PFSK-1 (cell line): ENCODE data around the gene KCNJ4.

Source experiments
- FOXP2 ChIP-seq: optimal IDR thresholded peaks from 2 replicates; pipeline ENCODE3; 2011; ENCODE audit warnings: borderline replicate concordance, control low read depth, inconsistent platforms; ENCODE audit not compliant: insufficient read depth; ENCODE audit errors: extremely low read length, extremely low read depth
- POLR2AphosphoS5 ChIP-seq: IDR thresholded peaks from 2 replicates; pipeline ENCODE4 v1.6.1; 2012; ENCODE audit warnings: low read depth, mild to moderate bottlenecking, control low read depth, low read length, moderate library complexity
- SIN3A ChIP-seq: IDR thresholded peaks from 2 replicates; pipeline ENCODE4 v1.6.1; 2012; ENCODE audit warnings: mild to moderate bottlenecking, low read length, moderate library complexity, borderline replicate concordance; ENCODE audit not compliant: insufficient read depth
- TAF1 ChIP-seq: IDR thresholded peaks from 2 replicates; pipeline ENCODE4 v1.6.1; 2012; ENCODE audit warnings: low read length, control low read depth, borderline replicate concordance; ENCODE audit not compliant: insufficient read depth
- TF ChIP-seq, protein P1 (sequence below), 2 experiments: IDR thresholded peaks; 2 replicates each; pipeline versions ENCODE4 v1.6.1 to v1.8.0; 2011 to 2012; ENCODE audit warnings: low read depth in 2 of 2, low read length in 2 of 2, control low read depth in 1 of 2, inconsistent platforms in 1 of 2, mild to moderate bottlenecking in 1 of 2, moderate library complexity in 1 of 2; ENCODE audit not compliant: insufficient read depth in 1 of 2

KCNJ4 gene

DNA sequence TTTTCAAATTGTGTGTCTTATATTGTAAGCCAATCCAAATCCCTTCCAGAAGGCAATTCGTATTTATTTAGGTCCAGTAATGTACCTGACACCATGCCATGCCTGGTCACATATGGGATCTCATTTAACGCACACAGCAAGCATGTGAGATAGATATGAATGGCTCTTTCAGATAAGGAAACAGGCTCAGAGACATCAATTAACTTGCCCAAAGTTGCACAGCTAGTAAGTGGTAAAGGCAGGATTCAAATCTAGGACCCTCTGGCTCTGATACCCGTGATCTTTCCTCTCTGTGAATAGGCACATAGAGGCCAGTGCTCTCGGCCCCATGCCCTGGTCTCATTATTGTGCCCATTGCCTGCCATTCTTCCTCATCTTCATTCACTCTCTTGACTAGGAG, 34.3 kb downstream of the KCNJ4 start:
- TF ChIP-seq TAF1, result no peak
- TF ChIP-seq, protein P1, sequence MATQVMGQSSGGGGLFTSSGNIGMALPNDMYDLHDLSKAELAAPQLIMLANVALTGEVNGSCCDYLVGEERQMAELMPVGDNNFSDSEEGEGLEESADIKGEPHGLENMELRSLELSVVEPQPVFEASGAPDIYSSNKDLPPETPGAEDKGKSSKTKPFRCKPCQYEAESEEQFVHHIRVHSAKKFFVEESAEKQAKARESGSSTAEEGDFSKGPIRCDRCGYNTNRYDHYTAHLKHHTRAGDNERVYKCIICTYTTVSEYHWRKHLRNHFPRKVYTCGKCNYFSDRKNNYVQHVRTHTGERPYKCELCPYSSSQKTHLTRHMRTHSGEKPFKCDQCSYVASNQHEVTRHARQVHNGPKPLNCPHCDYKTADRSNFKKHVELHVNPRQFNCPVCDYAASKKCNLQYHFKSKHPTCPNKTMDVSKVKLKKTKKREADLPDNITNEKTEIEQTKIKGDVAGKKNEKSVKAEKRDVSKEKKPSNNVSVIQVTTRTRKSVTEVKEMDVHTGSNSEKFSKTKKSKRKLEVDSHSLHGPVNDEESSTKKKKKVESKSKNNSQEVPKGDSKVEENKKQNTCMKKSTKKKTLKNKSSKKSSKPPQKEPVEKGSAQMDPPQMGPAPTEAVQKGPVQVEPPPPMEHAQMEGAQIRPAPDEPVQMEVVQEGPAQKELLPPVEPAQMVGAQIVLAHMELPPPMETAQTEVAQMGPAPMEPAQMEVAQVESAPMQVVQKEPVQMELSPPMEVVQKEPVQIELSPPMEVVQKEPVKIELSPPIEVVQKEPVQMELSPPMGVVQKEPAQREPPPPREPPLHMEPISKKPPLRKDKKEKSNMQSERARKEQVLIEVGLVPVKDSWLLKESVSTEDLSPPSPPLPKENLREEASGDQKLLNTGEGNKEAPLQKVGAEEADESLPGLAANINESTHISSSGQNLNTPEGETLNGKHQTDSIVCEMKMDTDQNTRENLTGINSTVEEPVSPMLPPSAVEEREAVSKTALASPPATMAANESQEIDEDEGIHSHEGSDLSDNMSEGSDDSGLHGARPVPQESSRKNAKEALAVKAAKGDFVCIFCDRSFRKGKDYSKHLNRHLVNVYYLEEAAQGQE (IDR thresholded peaks at IDR 0.05; ENCODE audit: insufficient read depth in 1 of 2, low read depth in 2 of 2, low read length in 2 of 2), result no peak
- TF ChIP-seq POLR2AphosphoS5, result no peak
- TF ChIP-seq FOXP2, result no peak
- no peak for TF ChIP-seq SIN3A

DNA sequence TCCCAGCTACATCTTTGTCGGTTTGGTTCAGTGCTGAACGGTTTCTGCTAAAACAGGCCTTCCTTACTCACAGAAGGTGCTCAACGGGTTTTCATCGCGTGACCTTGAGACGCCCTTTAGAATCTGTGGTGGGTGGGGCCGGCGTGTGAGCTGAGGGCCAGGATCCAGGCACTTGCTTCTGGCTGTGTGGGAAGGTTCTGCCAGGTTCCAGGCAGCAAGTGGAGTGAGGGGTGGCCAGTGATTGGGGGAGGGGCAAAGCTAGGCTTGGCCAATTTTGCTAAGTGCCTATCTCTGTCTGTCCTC, 35.2 kb downstream of the KCNJ4 start:
- no peak for TF ChIP-seq SIN3A

DNA sequence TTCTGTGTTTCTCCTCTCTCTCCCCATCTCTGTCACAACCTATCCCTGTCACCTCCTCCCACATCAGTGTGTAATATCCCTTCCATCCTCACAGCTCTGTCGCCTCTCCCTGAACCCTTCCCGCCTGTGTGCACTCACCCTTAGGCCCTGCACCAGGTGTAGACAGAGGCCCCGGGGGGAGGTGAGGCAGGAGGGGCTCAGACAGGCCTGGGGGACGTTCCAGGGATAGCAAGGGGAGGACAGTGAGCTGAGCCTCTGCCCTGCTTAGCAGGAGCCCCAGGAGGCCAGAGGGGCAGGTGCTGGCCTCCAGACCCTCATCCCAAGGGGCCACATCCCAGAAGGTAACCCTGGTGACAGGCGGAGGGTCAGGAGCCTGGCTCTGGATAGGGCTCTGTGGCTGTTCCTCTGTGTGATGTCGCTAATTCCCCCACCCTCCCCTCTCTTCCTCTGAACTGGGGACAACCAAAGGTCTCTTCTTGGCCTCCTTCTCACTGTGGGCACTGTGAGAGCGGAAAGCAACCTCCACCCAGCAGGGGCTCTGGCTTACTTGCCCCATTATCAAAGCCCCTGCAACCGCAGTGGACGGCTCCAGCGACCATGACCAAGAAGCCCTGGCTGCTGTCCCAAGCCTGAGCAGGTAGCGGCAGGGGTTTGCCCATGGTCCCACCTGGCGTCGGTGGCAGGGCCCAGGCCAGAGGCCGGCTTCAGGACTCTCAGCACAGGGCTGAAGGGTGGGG, 35.7 kb downstream of the KCNJ4 start:
- TF ChIP-seq POLR2AphosphoS5 (no peak), SIN3A (no peak), TAF1 (no peak), FOXP2 (no peak)
- TF ChIP-seq, protein P1 (IDR thresholded peaks at IDR 0.05; ENCODE audit: insufficient read depth in 1 of 2, low read depth in 2 of 2, low read length in 2 of 2), result no peak

DNA sequence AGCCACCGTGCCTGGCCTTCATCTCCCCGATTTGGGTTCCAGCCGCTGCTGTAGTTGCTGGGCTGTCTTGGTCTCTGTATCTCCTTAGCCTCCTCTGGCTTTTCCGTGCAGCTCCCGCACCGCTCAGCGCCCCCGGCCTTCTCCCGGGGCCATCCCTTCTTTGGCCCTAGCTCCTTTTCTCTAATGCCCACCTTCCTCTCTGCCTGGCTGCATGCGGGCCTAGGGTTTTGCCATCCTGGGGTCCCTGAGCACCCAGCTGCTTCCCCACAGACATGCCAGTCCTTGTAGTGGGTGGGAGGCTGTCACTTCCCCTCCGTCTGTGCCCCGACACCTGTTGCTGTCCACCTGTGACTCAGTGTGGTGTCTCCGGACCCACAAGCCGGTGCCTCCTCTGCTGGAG, 36.4 kb downstream of the KCNJ4 start:
- TF ChIP-seq FOXP2, result no peak
- no peak for TF ChIP-seq TAF1
- TF ChIP-seq POLR2AphosphoS5, result no peak
- no peak for TF ChIP-seq SIN3A
- TF ChIP-seq, protein P1 (IDR thresholded peaks at IDR 0.05; ENCODE audit: insufficient read depth in 1 of 2, low read depth in 2 of 2, low read length in 2 of 2), result no peak

DNA sequence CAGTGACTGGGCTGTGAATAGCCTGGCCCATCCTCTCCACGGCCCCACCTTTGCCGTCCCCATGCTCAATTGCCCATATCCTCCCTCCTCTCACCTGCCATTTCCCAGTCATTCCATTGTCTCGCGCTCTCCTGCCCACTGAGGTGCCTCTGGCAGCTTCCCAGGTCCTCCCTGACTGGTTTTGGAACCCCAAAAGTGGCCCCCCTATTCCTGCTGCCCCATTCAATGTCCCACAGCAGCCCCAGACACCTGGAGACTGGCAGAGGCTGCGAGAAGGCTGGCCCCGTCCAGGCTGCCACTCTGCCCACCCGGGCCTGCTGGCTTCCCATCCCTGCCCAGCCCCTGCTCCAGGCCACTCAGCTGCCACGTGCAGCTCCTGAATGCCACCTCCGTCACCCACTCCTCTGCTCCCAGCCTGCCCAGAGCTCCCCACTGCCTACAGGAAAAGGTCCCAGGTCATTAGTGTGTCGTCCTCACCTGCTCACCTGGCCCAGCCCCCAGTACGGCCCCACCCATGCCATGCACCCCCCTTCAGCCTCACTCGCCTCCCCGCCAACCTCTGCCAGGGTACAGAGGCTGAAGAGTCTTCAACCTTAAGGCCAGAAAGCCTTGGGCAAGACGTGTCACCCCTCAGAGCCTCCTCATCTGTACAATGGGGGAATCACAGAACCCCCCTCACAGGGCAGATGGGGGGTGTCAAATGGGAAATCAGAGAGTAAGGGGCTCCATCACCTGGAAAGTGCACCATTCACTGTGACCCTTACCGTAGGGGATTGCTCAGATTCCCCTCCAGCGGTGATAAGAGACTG, 37.5 kb downstream of the KCNJ4 start:
- TF ChIP-seq TAF1 (no peak), POLR2AphosphoS5 (no peak), FOXP2 (no peak), SIN3A (no peak)
- TF ChIP-seq, protein P1 (IDR thresholded peaks at IDR 0.05; ENCODE audit: insufficient read depth in 1 of 2, low read depth in 2 of 2, low read length in 2 of 2), result no peak
